PC-3 (cell line): ENCODE results near the gene NPEPL1.

Experiments
- EZH2 ChIP-seq: fragments of 300-600 bp; sonication (generic); IDR thresholded peaks from one replicate; pipeline ENCODE4 v1.6.1; 2017; ENCODE audit warnings: antibody characterized with exemption, mild to moderate bottlenecking, low read length; ENCODE audit not compliant: unreplicated experiment
- TF ChIP-seq, protein P1 (sequence below): fragments of 300-600 bp; sonication (generic); conservative IDR thresholded peaks from 2 replicates; pipeline ENCODE4 v1.5.1; 2017; ENCODE audit warnings: antibody characterized with exemption, low read depth, mild to moderate bottlenecking, low read length

DNA sequence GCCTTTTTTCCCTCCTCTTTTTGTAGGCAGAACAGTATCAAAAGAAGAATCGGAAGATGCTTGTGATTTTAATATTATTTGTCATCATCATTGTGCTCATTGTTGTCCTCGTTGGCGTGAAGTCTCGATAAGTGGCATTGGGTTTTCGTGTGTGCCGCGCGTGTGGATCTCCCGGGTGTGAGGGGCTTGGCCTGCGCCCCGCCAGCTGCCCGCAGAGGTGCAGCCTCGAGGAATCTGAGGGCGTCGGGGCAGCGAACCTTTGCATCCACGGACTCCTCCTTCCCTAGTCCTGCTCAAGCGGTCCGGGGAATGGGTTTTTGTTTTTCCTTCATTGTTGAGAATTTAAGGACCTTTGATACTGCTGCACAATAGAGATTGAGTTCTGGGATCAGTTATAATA lies 16.4 kb upstream of the NPEPL1 start:
- TF ChIP-seq EZH2 = no peak
- TF ChIP-seq, protein P1, sequence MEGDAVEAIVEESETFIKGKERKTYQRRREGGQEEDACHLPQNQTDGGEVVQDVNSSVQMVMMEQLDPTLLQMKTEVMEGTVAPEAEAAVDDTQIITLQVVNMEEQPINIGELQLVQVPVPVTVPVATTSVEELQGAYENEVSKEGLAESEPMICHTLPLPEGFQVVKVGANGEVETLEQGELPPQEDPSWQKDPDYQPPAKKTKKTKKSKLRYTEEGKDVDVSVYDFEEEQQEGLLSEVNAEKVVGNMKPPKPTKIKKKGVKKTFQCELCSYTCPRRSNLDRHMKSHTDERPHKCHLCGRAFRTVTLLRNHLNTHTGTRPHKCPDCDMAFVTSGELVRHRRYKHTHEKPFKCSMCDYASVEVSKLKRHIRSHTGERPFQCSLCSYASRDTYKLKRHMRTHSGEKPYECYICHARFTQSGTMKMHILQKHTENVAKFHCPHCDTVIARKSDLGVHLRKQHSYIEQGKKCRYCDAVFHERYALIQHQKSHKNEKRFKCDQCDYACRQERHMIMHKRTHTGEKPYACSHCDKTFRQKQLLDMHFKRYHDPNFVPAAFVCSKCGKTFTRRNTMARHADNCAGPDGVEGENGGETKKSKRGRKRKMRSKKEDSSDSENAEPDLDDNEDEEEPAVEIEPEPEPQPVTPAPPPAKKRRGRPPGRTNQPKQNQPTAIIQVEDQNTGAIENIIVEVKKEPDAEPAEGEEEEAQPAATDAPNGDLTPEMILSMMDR = no peak
